B cell (primary cell): Measurements from ENCODE around the gene SUSD5.

Experiments used
- CTCF ChIP-seq: fragments of 200-600 bp; IDR thresholded peaks from one replicate; pipeline ENCODE4 v1.8.0; 2022; ENCODE audit warnings: antibody characterized with exemption, mild to moderate bottlenecking
- EZH2 ChIP-seq: IDR thresholded peaks from 2 replicates; pipeline ENCODE4 v1.6.1; 2012; ENCODE audit warnings: borderline replicate concordance, low read depth, mild to moderate bottlenecking, moderate library complexity, low read length; ENCODE audit not compliant: insufficient read depth, poor library complexity, severe bottlenecking

DNA sequence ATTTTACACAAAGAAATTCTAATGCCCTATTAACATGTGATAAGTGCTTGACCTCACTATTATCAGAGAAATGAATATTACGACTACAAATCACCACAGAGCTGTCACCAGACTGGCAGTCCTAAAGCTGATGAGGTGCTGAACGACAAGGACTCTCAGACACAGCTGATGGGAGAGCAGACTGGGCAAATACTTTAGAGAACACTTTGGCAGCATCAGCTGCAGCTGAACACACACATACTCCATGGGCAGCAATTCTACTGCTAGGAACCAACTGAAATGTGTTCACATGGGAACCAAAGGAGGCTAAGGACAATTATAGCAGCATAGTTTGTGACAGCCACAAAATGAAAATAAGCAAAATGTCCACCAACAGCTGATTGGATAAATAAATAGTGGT lies 45.5 kb downstream of the SUSD5 start:
- TF ChIP-seq CTCF (no peak), EZH2 (no peak)
